Lower leg skin (tissue), 3 donors: ENCODE measurements around the gene PRSS22.

ENCODE experiments used
- POLR2A ChIP-seq, 2 donors: fragments of 450-650 bp; IDR thresholded peaks; one replicate each; pipeline ENCODE4 v1.6.1; 2016 to 2017; ENCODE audit warnings: antibody characterized with exemption in 2 of 2, mild to moderate bottlenecking in 1 of 2, moderate library complexity in 1 of 2
- TF ChIP-seq, protein P1 (sequence below), 3 donors: fragments of 450-650 bp; IDR thresholded peaks; one replicate each; pipeline ENCODE4 v1.5.1; 2016; ENCODE audit warnings: antibody characterized with exemption in 3 of 3, mild to moderate bottlenecking in 3 of 3, moderate library complexity in 2 of 3

- TF ChIP-seq, protein P1, sequence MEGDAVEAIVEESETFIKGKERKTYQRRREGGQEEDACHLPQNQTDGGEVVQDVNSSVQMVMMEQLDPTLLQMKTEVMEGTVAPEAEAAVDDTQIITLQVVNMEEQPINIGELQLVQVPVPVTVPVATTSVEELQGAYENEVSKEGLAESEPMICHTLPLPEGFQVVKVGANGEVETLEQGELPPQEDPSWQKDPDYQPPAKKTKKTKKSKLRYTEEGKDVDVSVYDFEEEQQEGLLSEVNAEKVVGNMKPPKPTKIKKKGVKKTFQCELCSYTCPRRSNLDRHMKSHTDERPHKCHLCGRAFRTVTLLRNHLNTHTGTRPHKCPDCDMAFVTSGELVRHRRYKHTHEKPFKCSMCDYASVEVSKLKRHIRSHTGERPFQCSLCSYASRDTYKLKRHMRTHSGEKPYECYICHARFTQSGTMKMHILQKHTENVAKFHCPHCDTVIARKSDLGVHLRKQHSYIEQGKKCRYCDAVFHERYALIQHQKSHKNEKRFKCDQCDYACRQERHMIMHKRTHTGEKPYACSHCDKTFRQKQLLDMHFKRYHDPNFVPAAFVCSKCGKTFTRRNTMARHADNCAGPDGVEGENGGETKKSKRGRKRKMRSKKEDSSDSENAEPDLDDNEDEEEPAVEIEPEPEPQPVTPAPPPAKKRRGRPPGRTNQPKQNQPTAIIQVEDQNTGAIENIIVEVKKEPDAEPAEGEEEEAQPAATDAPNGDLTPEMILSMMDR (IDR thresholded peaks at IDR 0.05) = no peak
- TF ChIP-seq POLR2A (IDR thresholded peaks at IDR 0.05) = no peak
Observed at GRCh38 chr16:2852003-2852730, 5.8 kb downstream of the PRSS22 start.
